ENCODE results near the gene ASCC2. TPM values are rescaled to one million over a fixed set of nuclear protein-coding genes. Genes with fewer than 3 reads are reported as not detected.
"Not testable (repeated sequence)": the region's sequence is repeated elsewhere in the genome, so short reads cannot be mapped to it uniquely, and the experiment has no call there.

The ASCC2 gene
- total and polyA plus RNA-seq, 4 donors, result 21.2 to 58.0 (median 39.6) TPM

DNA sequence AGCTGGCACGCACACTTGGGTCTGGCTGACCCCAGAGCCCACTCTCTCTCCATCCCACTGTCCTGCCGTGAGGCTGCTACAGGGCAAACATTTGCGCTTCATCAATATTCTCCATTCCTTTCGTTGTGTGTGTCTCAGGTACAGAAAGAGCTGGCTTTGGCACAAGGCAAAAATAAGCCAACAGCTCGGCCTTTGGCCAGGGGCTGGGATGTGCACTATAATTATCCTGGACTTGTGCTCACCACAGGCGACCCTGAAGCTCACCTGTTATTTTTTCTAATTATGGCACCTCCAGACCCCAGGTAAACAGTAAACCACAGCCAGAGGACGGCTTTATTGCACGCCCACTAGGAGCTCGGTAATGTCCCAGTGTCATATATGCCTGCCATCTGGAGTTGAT lies 82.2 kb downstream of the ASCC2 start:
- DNase-seq, result no peak
- no peaks in the 10 kb centered on the region for H3K27me3 ChIP-seq (ENCODE audit: control insufficient read depth in 1 of 2, insufficient read depth in 2 of 2, low read length in 1 of 2)
- no peak overlapping the region for H3K4me3 ChIP-seq (ENCODE audit: low read length in 2 of 2)
- H3K36me3 ChIP-seq (ENCODE audit: control insufficient read depth in 1 of 2, insufficient read depth in 2 of 2, low read length in 1 of 2), result no peaks in the 10 kb centered on the region
- H3K27ac ChIP-seq (ENCODE audit: low read depth in 1 of 2, low read length in 2 of 2), result no peak overlapping the region
- no peak for ATAC-seq (ENCODE audit: low FRiP score)
- intact Hi-C loops (cut with DNase I), result no loop called here
- H3K4me1 ChIP-seq (ENCODE audit: control insufficient read depth in 1 of 2, insufficient read depth in 2 of 2, low read length in 2 of 2), result no peaks in the 10 kb centered on the region
- H3K9me3 ChIP-seq (ENCODE audit: control insufficient read depth, low read length), result no peaks in the 10 kb centered on the region
- 85 to 93% methylated on average over 9 of the region's 9 CpGs for WGBS, 2 donors

DNA sequence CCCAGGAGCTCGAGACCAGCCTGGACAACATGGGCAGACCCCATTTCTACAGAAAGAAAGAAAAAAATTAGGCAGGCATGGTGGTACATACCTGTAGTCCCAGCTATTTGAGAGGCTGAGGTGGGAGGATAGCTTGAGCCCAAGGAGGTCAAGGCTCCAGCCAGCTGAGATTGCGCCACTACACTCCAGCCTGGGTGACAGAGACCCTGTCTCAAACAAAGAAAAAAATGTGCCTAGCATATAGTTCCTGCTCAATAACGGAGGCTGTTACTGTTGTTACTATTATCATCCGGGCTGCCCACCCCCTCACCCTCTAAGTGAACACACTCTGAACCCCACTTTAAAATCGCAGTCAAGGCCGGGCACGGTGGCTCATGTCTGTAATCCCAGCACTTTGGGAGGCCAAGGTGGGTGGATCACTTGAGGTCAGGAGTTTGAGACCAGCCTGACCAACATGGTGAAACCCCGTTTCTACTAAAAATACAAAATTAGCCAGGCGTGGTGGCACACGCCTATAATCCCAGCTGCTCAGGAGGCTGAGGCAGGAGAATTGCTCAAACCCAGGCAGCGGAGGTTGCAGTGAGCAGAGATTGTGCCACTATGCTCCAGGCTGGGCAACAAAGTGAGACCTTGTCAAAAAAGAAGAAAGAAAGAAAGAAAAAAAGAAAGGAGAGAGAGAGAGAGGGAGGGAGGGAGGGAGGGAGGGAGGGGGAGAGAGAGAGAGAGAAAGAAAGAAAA lies 83.2 kb downstream of the ASCC2 start:
- WGBS, 2 donors, result 91 to 92% methylated on average over 11 of the region's 11 CpGs
- intact Hi-C loops (cut with DNase I), result not testable (repeated sequence)

GRCh38 chr22:29753808-29754657 lies 84.0 kb downstream of the ASCC2 start:
- H3K36me3 ChIP-seq (ENCODE audit: control insufficient read depth in 1 of 2, insufficient read depth in 2 of 2, low read length in 1 of 2), result no peaks in the 10 kb centered on the region
- DNase-seq (no peak), ATAC-seq (ENCODE audit: low FRiP score) (no peak)
- no peaks in the 10 kb centered on the region for H3K9me3 ChIP-seq (ENCODE audit: control insufficient read depth, low read length)
- intact Hi-C loops (cut with DNase I), result no loop called here
- 78 to 87% methylated on average over 16 of the region's 16 CpGs for WGBS, 2 donors
- H3K4me1 ChIP-seq (ENCODE audit: control insufficient read depth in 1 of 2, insufficient read depth in 2 of 2, low read length in 2 of 2), result no peaks in the 10 kb centered on the region
- H3K27me3 ChIP-seq (ENCODE audit: control insufficient read depth in 1 of 2, insufficient read depth in 2 of 2, low read length in 1 of 2), result no peaks in the 10 kb centered on the region
- H3K4me3 ChIP-seq (ENCODE audit: low read length in 2 of 2), result no peak overlapping the region
- H3K27ac ChIP-seq (ENCODE audit: low read depth in 1 of 2, low read length in 2 of 2), result no peak overlapping the region

More for the DNA sequence above, 83.2 kb downstream of the ASCC2 start:
- H3K36me3 ChIP-seq (ENCODE audit: control insufficient read depth in 1 of 2, insufficient read depth in 2 of 2, low read length in 1 of 2); H3K27me3 ChIP-seq (ENCODE audit: control insufficient read depth in 1 of 2, insufficient read depth in 2 of 2, low read length in 1 of 2); DNase-seq; H3K4me3 ChIP-seq (ENCODE audit: low read length in 2 of 2); H3K9me3 ChIP-seq (ENCODE audit: control insufficient read depth, low read length); H3K4me1 ChIP-seq (ENCODE audit: control insufficient read depth in 1 of 2, insufficient read depth in 2 of 2, low read length in 2 of 2); ATAC-seq (ENCODE audit: low FRiP score); H3K27ac ChIP-seq (ENCODE audit: low read depth in 1 of 2, low read length in 2 of 2): not testable (repeated sequence)

DNA sequence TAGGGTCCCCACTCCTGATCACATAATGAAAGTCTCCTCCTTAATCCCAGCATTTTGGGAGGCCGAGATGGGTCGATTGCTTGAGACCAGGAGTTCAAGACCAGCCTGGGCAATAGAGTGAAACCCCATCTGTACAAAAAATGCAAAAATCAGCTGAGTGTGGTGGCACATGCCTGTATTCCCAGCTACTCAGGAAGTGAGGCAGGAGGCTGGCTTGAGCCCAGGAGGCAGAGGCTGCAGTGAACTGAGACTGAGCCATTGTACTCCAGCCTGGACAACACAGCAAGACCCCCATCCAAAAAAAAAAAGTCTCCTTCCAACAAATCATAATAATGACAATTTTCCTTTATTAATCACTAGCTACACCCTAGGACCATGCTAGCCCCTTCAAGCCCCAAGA lies 86.4 kb downstream of the ASCC2 start:
- Histone ChIP-seq H3K27ac (ENCODE audit: low read depth in 1 of 2, low read length in 2 of 2) (no peak overlapping the region), H3K27me3 (ENCODE audit: control insufficient read depth in 1 of 2, insufficient read depth in 2 of 2, low read length in 1 of 2) (no peaks in the 10 kb centered on the region), H3K36me3 (ENCODE audit: control insufficient read depth in 1 of 2, insufficient read depth in 2 of 2, low read length in 1 of 2) (peaks cover 0 to 3% of the 10 kb centered on the region in 2 donors), H3K9me3 (ENCODE audit: control insufficient read depth, low read length) (no peaks in the 10 kb centered on the region), H3K4me1 (ENCODE audit: control insufficient read depth in 1 of 2, insufficient read depth in 2 of 2, low read length in 2 of 2) (no peaks in the 10 kb centered on the region), H3K4me3 (ENCODE audit: low read length in 2 of 2) (no peak overlapping the region)
- no peak for DNase-seq
- 89 to 93% methylated on average over 2 of the region's 2 CpGs for WGBS, 2 donors
- no peak for ATAC-seq (ENCODE audit: low FRiP score)
- intact Hi-C loops (cut with DNase I), result no loop called here

GRCh38 chr22:29750559-29751538 lies 87.2 kb downstream of the ASCC2 start:
- H3K4me1 ChIP-seq (ENCODE audit: control insufficient read depth in 1 of 2, insufficient read depth in 2 of 2, low read length in 2 of 2), result no peaks in the 10 kb centered on the region
- H3K4me3 ChIP-seq (ENCODE audit: low read length in 2 of 2), result no peak overlapping the region
- H3K9me3 ChIP-seq (ENCODE audit: control insufficient read depth, low read length), result no peaks in the 10 kb centered on the region
- H3K27ac ChIP-seq (ENCODE audit: low read depth in 1 of 2, low read length in 2 of 2), result no peak overlapping the region
- intact Hi-C loops (cut with DNase I), result no loop called here
- H3K36me3 ChIP-seq (ENCODE audit: control insufficient read depth in 1 of 2, insufficient read depth in 2 of 2, low read length in 1 of 2), result peaks cover 0 to 3% of the 10 kb centered on the region in 2 donors
- DNase-seq (no peak), ATAC-seq (ENCODE audit: low FRiP score) (no peak)
- no peaks in the 10 kb centered on the region for H3K27me3 ChIP-seq (ENCODE audit: control insufficient read depth in 1 of 2, insufficient read depth in 2 of 2, low read length in 1 of 2)
- 88 to 93% methylated on average over 11 of the region's 11 CpGs for WGBS, 2 donors

- ATAC-seq (ENCODE audit: low FRiP score), result no peak
- Histone ChIP-seq H3K4me3 (ENCODE audit: low read length in 2 of 2) (no peak overlapping the region), H3K36me3 (ENCODE audit: control insufficient read depth in 1 of 2, insufficient read depth in 2 of 2, low read length in 1 of 2) (peaks cover 0 to 3% of the 10 kb centered on the region in 2 donors), H3K4me1 (ENCODE audit: control insufficient read depth in 1 of 2, insufficient read depth in 2 of 2, low read length in 2 of 2) (no peaks in the 10 kb centered on the region), H3K27ac (ENCODE audit: low read depth in 1 of 2, low read length in 2 of 2) (no peak overlapping the region), H3K9me3 (ENCODE audit: control insufficient read depth, low read length) (no peaks in the 10 kb centered on the region), H3K27me3 (ENCODE audit: control insufficient read depth in 1 of 2, insufficient read depth in 2 of 2, low read length in 1 of 2) (no peaks in the 10 kb centered on the region)
- intact Hi-C loops (cut with DNase I), result no loop called here
- DNase-seq, result no peak
- WGBS, 2 donors, result 93 to 94% methylated on average over 3 of the region's 3 CpGs
Observed at GRCh38 chr22:29750029-29750428, 88.0 kb downstream of the ASCC2 start.

GRCh38 chr22:29748248-29748893 lies 89.7 kb downstream of the ASCC2 start:
- DNase-seq (no peak), ATAC-seq (ENCODE audit: low FRiP score) (no peak)
- no peaks in the 10 kb centered on the region for H3K4me1 ChIP-seq (ENCODE audit: control insufficient read depth in 1 of 2, insufficient read depth in 2 of 2, low read length in 2 of 2)
- H3K27ac ChIP-seq (ENCODE audit: low read depth in 1 of 2, low read length in 2 of 2), result no peak overlapping the region
- no peaks in the 10 kb centered on the region for H3K27me3 ChIP-seq (ENCODE audit: control insufficient read depth in 1 of 2, insufficient read depth in 2 of 2, low read length in 1 of 2)
- H3K4me3 ChIP-seq (ENCODE audit: low read length in 2 of 2), result no peak overlapping the region
- intact Hi-C loops (cut with DNase I), result no loop called here
- H3K9me3 ChIP-seq (ENCODE audit: control insufficient read depth, low read length), result no peaks in the 10 kb centered on the region
- 92 to 95% methylated on average over 9 of the region's 9 CpGs for WGBS, 2 donors
- peaks cover 0 to 3% of the 10 kb centered on the region in 2 donors for H3K36me3 ChIP-seq (ENCODE audit: control insufficient read depth in 1 of 2, insufficient read depth in 2 of 2, low read length in 1 of 2)

DNA sequence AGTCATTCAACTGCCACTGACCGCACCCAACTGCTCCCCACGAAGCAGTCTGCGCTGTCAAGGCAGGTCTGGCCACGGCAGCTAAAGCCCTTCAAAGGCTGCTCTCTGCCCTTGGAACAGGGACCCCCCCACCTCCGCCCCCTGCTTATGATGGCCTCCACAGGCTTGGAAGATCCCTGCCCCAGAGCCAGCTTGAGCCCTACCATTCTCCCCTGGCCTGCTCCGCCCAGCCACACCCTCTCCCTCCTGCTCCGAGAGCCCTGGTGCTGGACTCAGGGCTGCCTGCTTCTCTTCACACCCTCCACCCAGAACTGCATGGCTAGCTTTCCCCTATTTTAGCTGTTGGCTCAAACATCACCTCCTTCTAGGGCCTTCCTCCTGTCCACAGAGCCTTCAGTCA lies 90.2 kb downstream of the ASCC2 start:
- ATAC-seq (ENCODE audit: low FRiP score) (no peak), DNase-seq (no peak)
- H3K4me1 ChIP-seq (ENCODE audit: control insufficient read depth in 1 of 2, insufficient read depth in 2 of 2, low read length in 2 of 2), result no peaks in the 10 kb centered on the region
- no peak overlapping the region for H3K4me3 ChIP-seq (ENCODE audit: low read length in 2 of 2)
- peaks cover 0 to 3% of the 10 kb centered on the region in 2 donors for H3K36me3 ChIP-seq (ENCODE audit: control insufficient read depth in 1 of 2, insufficient read depth in 2 of 2, low read length in 1 of 2)
- no peaks in the 10 kb centered on the region for H3K9me3 ChIP-seq (ENCODE audit: control insufficient read depth, low read length)
- no peak overlapping the region for H3K27ac ChIP-seq (ENCODE audit: low read depth in 1 of 2, low read length in 2 of 2)
- no peaks in the 10 kb centered on the region for H3K27me3 ChIP-seq (ENCODE audit: control insufficient read depth in 1 of 2, insufficient read depth in 2 of 2, low read length in 1 of 2)
- intact Hi-C loops (cut with DNase I), result no loop called here
- 87 to 93% methylated on average over 7 of the region's 7 CpGs for WGBS, 2 donors
